Measurements from ENCODE around the gene PNPO. TPM values are rescaled to one million over a fixed set of nuclear protein-coding genes. Genes with fewer than 3 reads are reported as not detected.

PNPO gene
- total RNA-seq, 1 experiment from 2014 or later = 57.5 TPM

DNA sequence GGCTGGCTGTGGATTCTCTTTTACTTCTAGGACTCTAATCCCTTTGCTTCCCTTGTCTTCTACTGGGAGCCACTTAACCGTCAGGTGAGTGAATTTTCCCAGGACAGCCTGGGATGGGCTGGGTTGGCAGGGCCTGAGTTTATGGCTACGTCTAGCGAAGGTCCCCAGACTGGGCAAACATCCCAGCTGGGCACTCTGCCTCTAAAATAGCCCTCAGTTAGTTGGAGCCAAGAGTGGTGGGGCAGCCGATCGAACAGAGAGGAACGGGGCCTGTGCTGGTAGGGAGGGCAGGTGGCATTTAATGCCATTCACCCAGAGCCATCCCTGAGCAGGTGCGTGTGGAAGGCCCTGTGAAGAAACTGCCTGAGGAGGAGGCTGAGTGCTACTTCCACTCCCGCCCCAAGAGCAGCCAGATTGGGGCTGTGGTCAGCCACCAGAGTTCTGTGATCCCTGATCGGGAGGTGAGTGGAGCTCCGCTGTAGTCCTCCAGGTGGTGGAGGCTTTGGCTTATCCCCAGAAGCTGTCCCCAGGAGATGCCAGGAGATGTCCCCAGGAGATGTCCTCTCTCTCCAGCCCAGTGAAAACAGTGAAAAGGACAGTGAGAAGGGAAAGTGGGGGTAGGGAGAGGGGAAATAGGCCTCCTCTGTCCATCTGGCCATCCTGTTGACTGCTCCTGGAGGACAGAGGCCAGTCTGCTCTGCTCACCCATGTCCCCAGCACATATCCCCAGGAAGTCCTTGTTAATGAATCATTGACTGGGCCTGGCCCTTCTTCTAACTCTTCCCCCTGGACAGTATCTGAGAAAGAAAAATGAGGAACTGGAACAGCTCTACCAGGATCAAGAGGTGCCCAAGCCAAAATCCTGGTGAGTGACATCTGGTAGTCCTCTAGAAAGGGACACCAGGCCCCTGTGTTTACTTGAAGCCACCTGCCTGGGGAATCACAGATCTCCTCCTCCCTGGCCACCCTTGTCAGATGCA, 4.4 kb downstream of the PNPO start:
- ATAC-seq (no peak), DNase-seq (no peak)
- no peak for TF ChIP-seq CTCF (conservative IDR thresholded peaks at IDR 0.05; ENCODE audit: low read depth, low read length)
- no peak for TF ChIP-seq EZH2 (IDR thresholded peaks at IDR 0.05; ENCODE audit: low read length, unreplicated experiment)
- TF ChIP-seq EZH2phosphoT487 (IDR thresholded peaks at IDR 0.05; ENCODE audit: borderline replicate concordance, low read length) = no peak
- Histone ChIP-seq H3K79me2 (ENCODE audit: low read length) (peaks cover 29% of the 10 kb centered on the region), H3F3A (ENCODE audit: low read length, unreplicated experiment) (peaks cover 7% of the 10 kb centered on the region), H3K9ac (ENCODE audit: low read length) (no peak overlapping the region), H3K9me2 (replicated peaks; ENCODE audit: low read length) (no peaks in the 10 kb centered on the region), H3K4me3 (ENCODE audit: low read length) (no peak overlapping the region), H2AFZ (ENCODE audit: low read length) (no peak overlapping the region), H3K4me1 (ENCODE audit: insufficient read depth, low read length) (peaks cover 51% of the 10 kb centered on the region), H3K27me3 (ENCODE audit: low read length) (no peaks in the 10 kb centered on the region), H3K4me2 (ENCODE audit: low read length) (no peak overlapping the region), H4K20me1 (ENCODE audit: low read length) (no peaks in the 10 kb centered on the region), H3K36me3 (ENCODE audit: low read depth, low read length) (peaks cover 14% of the 10 kb centered on the region), H3K27ac (ENCODE audit: low read length) (no peak overlapping the region), H3K9me3 (ENCODE audit: low read length) (no peaks in the 10 kb centered on the region)
- no TSS peak for BruUV-seq (replicated peaks)
- CTCF ChIA-PET = interaction anchor here (1.3 to 1.5 kb wide), 3 partner anchors 11 to 50 kb away, joined by 10 to 19 read pairs (median 10); partner anchors contain the start of genes CDK5RAP3, PRR15L and SP2
- intact Hi-C loops (cut with micrococcal nuclease) = no loop called here
- POLR2A ChIA-PET (ENCODE audit: unreplicated experiment) = no interaction called here

GRCh38 chr17:47946516-47946915, 5.1 kb downstream of the PNPO start:
- DNase-seq (no peak), ATAC-seq (no peak)
- Histone ChIP-seq H3K4me1 (ENCODE audit: insufficient read depth, low read length) (peaks cover 47% of the 10 kb centered on the region), H3K27ac (ENCODE audit: low read length) (no peak overlapping the region), H4K20me1 (ENCODE audit: low read length) (no peaks in the 10 kb centered on the region), H3F3A (ENCODE audit: low read length, unreplicated experiment) (peaks cover 7% of the 10 kb centered on the region), H3K36me3 (ENCODE audit: low read depth, low read length) (peaks cover 14% of the 10 kb centered on the region), H3K9ac (ENCODE audit: low read length) (no peak overlapping the region), H3K4me3 (ENCODE audit: low read length) (no peak overlapping the region), H3K4me2 (ENCODE audit: low read length) (no peak overlapping the region), H3K79me2 (ENCODE audit: low read length) (peaks cover 28% of the 10 kb centered on the region), H2AFZ (ENCODE audit: low read length) (no peak overlapping the region), H3K9me2 (replicated peaks; ENCODE audit: low read length) (no peaks in the 10 kb centered on the region), H3K9me3 (ENCODE audit: low read length) (no peaks in the 10 kb centered on the region), H3K27me3 (ENCODE audit: low read length) (no peaks in the 10 kb centered on the region)
- POLR2A ChIA-PET (ENCODE audit: unreplicated experiment) = no interaction called here
- no TSS peak for BruUV-seq (replicated peaks)
- CTCF ChIA-PET = interaction anchor here (1.0 to 1.5 kb wide), 12 partner anchors 8 to 105 kb away, joined by 3 to 19 read pairs (median 5); partner anchors contain the start of genes CDK5RAP3, PRR15L, SCRN2 and SP2
- TF ChIP-seq CTCF (conservative IDR thresholded peaks at IDR 0.05; ENCODE audit: low read depth, low read length) = no peak
- TF ChIP-seq EZH2 (IDR thresholded peaks at IDR 0.05; ENCODE audit: low read length, unreplicated experiment) = no peak
- no peak for TF ChIP-seq EZH2phosphoT487 (IDR thresholded peaks at IDR 0.05; ENCODE audit: borderline replicate concordance, low read length)
- intact Hi-C loops (cut with micrococcal nuclease) = no loop called here

All from PC-3 (cell line).